H9 (cell line): ENCODE measurements around the gene SLC11A1. TPM values are rescaled to one million over a fixed set of nuclear protein-coding genes. Genes with fewer than 3 reads are reported as not detected.

ENCODE experiments used
- DNase-seq: peaks from one replicate; pipeline ENCODE4 v3.0.0-alpha.2; 2017
- H2AFZ ChIP-seq: one replicate; pipeline ENCODE4 v1.6.1; 2013; ENCODE audit warnings: mild to moderate bottlenecking, low read length, control low read depth, moderate library complexity
- H2AK5ac ChIP-seq: 2 replicates; pipeline ENCODE4 v1.6.1; 2013; ENCODE audit warnings: low read length, control low read depth, mixed read lengths; ENCODE audit not compliant: insufficient read length
- H2BK120ac ChIP-seq: one replicate; pipeline ENCODE4 v1.6.1; 2013; ENCODE audit warnings: low read depth, mild to moderate bottlenecking, low read length, control low read depth, inconsistent platforms; ENCODE audit not compliant: poor library complexity, severe bottlenecking
- H2BK12ac ChIP-seq: 2 replicates; pipeline ENCODE4 v1.6.1; 2013; ENCODE audit warnings: low read length, control low read depth, mixed read lengths, low read depth; ENCODE audit not compliant: insufficient read length
- H2BK15ac ChIP-seq: 2 replicates; pipeline ENCODE4 v1.6.1; 2013; ENCODE audit warnings: low read depth, low read length, control low read depth
- H2BK20ac ChIP-seq: one replicate; pipeline ENCODE4 v1.6.1; 2013; ENCODE audit warnings: low read depth, mild to moderate bottlenecking, low read length, control low read depth, inconsistent platforms; ENCODE audit not compliant: poor library complexity, severe bottlenecking
- H2BK5ac ChIP-seq: 2 replicates; pipeline ENCODE4 v1.6.1; 2013; ENCODE audit warnings: low read length, control low read depth, mixed read lengths; ENCODE audit not compliant: insufficient read length
- H3K14ac ChIP-seq: 2 replicates; pipeline ENCODE4 v1.6.1; 2013; ENCODE audit warnings: low read length, control low read depth; ENCODE audit not compliant: insufficient read depth
- H3K18ac ChIP-seq: 2 replicates; pipeline ENCODE4 v1.6.1; 2013; ENCODE audit warnings: low read depth, mild to moderate bottlenecking, mixed read lengths, low read length, control low read depth; ENCODE audit not compliant: insufficient read length
- H3K23ac ChIP-seq: 2 replicates; pipeline ENCODE4 v1.6.1; 2013; ENCODE audit warnings: low read length, control low read depth, mixed read lengths, low read depth; ENCODE audit not compliant: insufficient read length
- H3K23me2 ChIP-seq: 2 replicates; pipeline ENCODE4 v1.6.1; 2013; ENCODE audit warnings: low read depth, mild to moderate bottlenecking, mixed read lengths, low read length, control low read depth; ENCODE audit not compliant: insufficient read length, poor library complexity, severe bottlenecking
- H3K27ac ChIP-seq: 2 replicates; pipeline ENCODE4 v1.5.1; 2013; ENCODE audit warnings: low read length, control low read depth, mixed read lengths, low read depth; ENCODE audit not compliant: insufficient read length
- H3K27me3 ChIP-seq: 2 replicates; pipeline ENCODE4 v1.6.1; 2013; ENCODE audit warnings: low read length, control low read depth, inconsistent platforms; ENCODE audit not compliant: insufficient read depth
- H3K4ac ChIP-seq: 2 replicates; pipeline ENCODE4 v1.6.1; 2013; ENCODE audit warnings: low read depth, mild to moderate bottlenecking, control low read depth, inconsistent platforms, low read length, moderate library complexity
- H3K4me1 ChIP-seq: 2 replicates; pipeline ENCODE4 v1.6.1; 2013; ENCODE audit warnings: low read length, control low read depth, inconsistent platforms; ENCODE audit not compliant: insufficient read depth
- H3K4me2 ChIP-seq: 2 replicates; pipeline ENCODE4 v1.6.1; 2013; ENCODE audit warnings: low read length, control low read depth, mixed read lengths; ENCODE audit not compliant: insufficient read length, insufficient read depth
- H3K56ac ChIP-seq: 2 replicates; pipeline ENCODE4 v1.6.1; 2013; ENCODE audit warnings: low read depth, mild to moderate bottlenecking, mixed read lengths, low read length, control low read depth; ENCODE audit not compliant: insufficient read length
- H3K79me1 ChIP-seq: 2 replicates; pipeline ENCODE4 v1.6.1; 2013; ENCODE audit warnings: low read depth, mild to moderate bottlenecking, moderate library complexity, low read length, control low read depth, inconsistent platforms; ENCODE audit not compliant: insufficient read depth, poor library complexity, severe bottlenecking
- H3K79me2 ChIP-seq: 2 replicates; pipeline ENCODE4 v1.6.1; 2013; ENCODE audit warnings: low read length, control low read depth, inconsistent platforms; ENCODE audit not compliant: insufficient read depth
- H3K9ac ChIP-seq: 2 replicates; pipeline ENCODE4 v1.6.1; 2013; ENCODE audit warnings: low read length, control low read depth, mixed read lengths; ENCODE audit not compliant: insufficient read length; ENCODE audit errors: extremely low read depth
- H3K9me3 ChIP-seq: one replicate; pipeline ENCODE4 v1.6.1; 2013; ENCODE audit warnings: low read depth, low read length, inconsistent platforms; ENCODE audit not compliant: control insufficient read depth
- H3T11ph ChIP-seq: one replicate; pipeline ENCODE4 v1.6.1; 2013; ENCODE audit warnings: mild to moderate bottlenecking, low read length, control low read depth, inconsistent platforms
- H4K20me1 ChIP-seq: one replicate; pipeline ENCODE4 v1.6.1; 2013; ENCODE audit not compliant: control insufficient read depth, insufficient read length, insufficient read depth
- H4K5ac ChIP-seq: 2 replicates; pipeline ENCODE4 v1.6.1; 2013; ENCODE audit warnings: low read depth, mild to moderate bottlenecking, mixed read lengths, low read length, control low read depth; ENCODE audit not compliant: insufficient read length
- H4K8ac ChIP-seq: replicated peaks from 2 replicates; pipeline ENCODE4 v1.6.1; 2013; ENCODE audit warnings: low read length, control low read depth, mixed read lengths, low read depth; ENCODE audit not compliant: insufficient read length
- H4K91ac ChIP-seq: 2 replicates; pipeline ENCODE4 v1.6.1; 2013; ENCODE audit warnings: low read depth, mild to moderate bottlenecking, moderate library complexity, mixed read lengths, low read length, control low read depth; ENCODE audit not compliant: insufficient read length
- H3K27ac Mint-ChIP-seq, 3 experiments: 2 replicates in 2 of 3; 3 replicates in 1 of 3; pipeline ENCODE4 v1.8.0; 2020 to 2021; ENCODE audit warnings: mixed read lengths in 3 of 3, mild to moderate bottlenecking in 1 of 3, moderate library complexity in 1 of 3
- H3K27me3 Mint-ChIP-seq: 2 replicates; pipeline ENCODE4 v1.8.0; 2021; ENCODE audit warnings: low read depth, mild to moderate bottlenecking, moderate library complexity, mixed read lengths
- H3K36me3 Mint-ChIP-seq, 3 experiments: 2 replicates in 2 of 3; 3 replicates in 1 of 3; pipeline ENCODE4 v1.8.0; 2020 to 2021; ENCODE audit warnings: low read depth in 3 of 3, mixed read lengths in 3 of 3; ENCODE audit not compliant: insufficient read depth in 1 of 3
- H3K4me1 Mint-ChIP-seq, 2 experiments: 2 replicates each; pipeline ENCODE4 v1.8.0; 2020; ENCODE audit warnings: mixed read lengths in 2 of 2
- H3K4me3 Mint-ChIP-seq, 2 experiments: 2 replicates in 1 of 2; 3 replicates in 1 of 2; pipeline ENCODE4 v1.8.0; 2020 to 2021; ENCODE audit warnings: mild to moderate bottlenecking in 2 of 2, mixed read lengths in 2 of 2, moderate library complexity in 1 of 2
- H3K9me3 Mint-ChIP-seq, 2 experiments: 2 replicates in 1 of 2; 3 replicates in 1 of 2; pipeline ENCODE4 v1.8.0; 2020; ENCODE audit warnings: mild to moderate bottlenecking in 2 of 2, mixed read lengths in 2 of 2, moderate library complexity in 1 of 2
- CTCF ChIP-seq: fragments of 200-600 bp; sonication (generic); conservative IDR thresholded peaks from 3 replicates; pipeline ENCODE4 v1.8.0; 2021; ENCODE audit warnings: antibody characterized with exemption, mild to moderate bottlenecking
- WGBS: extraction: QIAGEN DNeasy Blood & Tissue Kit; methylation state at CpG from one replicate; pipeline ENCODE4 v1.1.7; 2013; ENCODE audit warnings: missing lambda C conversion rate, low lambda C conversion rate, mixed read lengths; ENCODE audit not compliant: insufficient read length; ENCODE audit errors: extremely low coverage; 5-methylcytosine and 5-hydroxymethylcytosine counted together
- total RNA-seq: library from RNA; stranded (reverse); gene quantifications from 2 replicates; pipeline ENCODE4 v1.2.1, GENCODE V29; 2021

The SLC11A1 gene
- total RNA-seq, 1 experiment from 2014 or later: 0.11 TPM

GRCh38 chr2:218362606-218363005 is 19.5 kb upstream of the SLC11A1 start:
- H3K56ac ChIP-seq: no peak overlapping the region
- no peak overlapping the region for H4K91ac ChIP-seq
- Mint-ChIP-seq H3K4me3 (no peak overlapping the region), H3K9me3 (no peaks in the 10 kb centered on the region; a peak in 1 of 5 replicates), H3K36me3 (no peaks in the 10 kb centered on the region), H3K27me3 (peaks cover 2% of the 10 kb centered on the region; the same call in 1 of the 2 replicates), H3K27ac (peak overlapping the region; percentile 16 to 57 (median 39); a peak in 3 of 7 replicates), H3K4me1 (peaks cover 15 to 19% of the 10 kb centered on the region in 2 experiments)
- no peaks in the 10 kb centered on the region for H4K20me1 ChIP-seq
- H2BK120ac ChIP-seq: no peak overlapping the region
- H3K27me3 ChIP-seq: no peaks in the 10 kb centered on the region
- H3K79me2 ChIP-seq: no peaks in the 10 kb centered on the region
- H2BK12ac ChIP-seq: no peak overlapping the region
- no peak overlapping the region for H3T11ph ChIP-seq
- no peak overlapping the region for H4K8ac ChIP-seq
- H3K14ac ChIP-seq: no peak overlapping the region
- no peaks in the 10 kb centered on the region for H3K79me1 ChIP-seq
- H2BK5ac ChIP-seq: no peak overlapping the region
- no CpG with 5 or more reads among the region's 8 CpGs for WGBS
- no peak overlapping the region for H4K5ac ChIP-seq
- no peak overlapping the region for H2BK15ac ChIP-seq
- no peak overlapping the region for H2AFZ ChIP-seq
- no peak overlapping the region for H3K23ac ChIP-seq
- H2AK5ac ChIP-seq: no peak overlapping the region
- H3K27ac ChIP-seq: no peak overlapping the region
- no peaks in the 10 kb centered on the region for H3K4me1 ChIP-seq
- no peak for DNase-seq
- H3K4ac ChIP-seq: no peak overlapping the region
- H2BK20ac ChIP-seq: no peak overlapping the region
- H3K9ac ChIP-seq: no peak overlapping the region
- H3K4me2 ChIP-seq: no peak overlapping the region
- no peaks in the 10 kb centered on the region for H3K9me3 ChIP-seq
- H3K18ac ChIP-seq: no peak overlapping the region
- H3K23me2 ChIP-seq: no peaks in the 10 kb centered on the region
- no peak for TF ChIP-seq CTCF
